H9 (cell line): Measurements from ENCODE around the gene PEX16. TPM values are rescaled to one million over a fixed set of nuclear protein-coding genes. Genes with fewer than 3 reads are reported as not detected.

Experiments used
- DNase-seq: peaks from one replicate; pipeline ENCODE4 v3.0.0-alpha.2; 2017
- H2AFZ ChIP-seq: one replicate; pipeline ENCODE4 v1.6.1; 2013; ENCODE audit warnings: mild to moderate bottlenecking, low read length, control low read depth, moderate library complexity
- H2AK5ac ChIP-seq: 2 replicates; pipeline ENCODE4 v1.6.1; 2013; ENCODE audit warnings: low read length, control low read depth, mixed read lengths; ENCODE audit not compliant: insufficient read length
- H2BK120ac ChIP-seq: one replicate; pipeline ENCODE4 v1.6.1; 2013; ENCODE audit warnings: low read depth, mild to moderate bottlenecking, low read length, control low read depth, inconsistent platforms; ENCODE audit not compliant: poor library complexity, severe bottlenecking
- H2BK12ac ChIP-seq: 2 replicates; pipeline ENCODE4 v1.6.1; 2013; ENCODE audit warnings: low read length, control low read depth, mixed read lengths, low read depth; ENCODE audit not compliant: insufficient read length
- H2BK15ac ChIP-seq: 2 replicates; pipeline ENCODE4 v1.6.1; 2013; ENCODE audit warnings: low read depth, low read length, control low read depth
- H2BK20ac ChIP-seq: one replicate; pipeline ENCODE4 v1.6.1; 2013; ENCODE audit warnings: low read depth, mild to moderate bottlenecking, low read length, control low read depth, inconsistent platforms; ENCODE audit not compliant: poor library complexity, severe bottlenecking
- H2BK5ac ChIP-seq: 2 replicates; pipeline ENCODE4 v1.6.1; 2013; ENCODE audit warnings: low read length, control low read depth, mixed read lengths; ENCODE audit not compliant: insufficient read length
- H3K14ac ChIP-seq: 2 replicates; pipeline ENCODE4 v1.6.1; 2013; ENCODE audit warnings: low read length, control low read depth; ENCODE audit not compliant: insufficient read depth
- H3K18ac ChIP-seq: 2 replicates; pipeline ENCODE4 v1.6.1; 2013; ENCODE audit warnings: low read depth, mild to moderate bottlenecking, mixed read lengths, low read length, control low read depth; ENCODE audit not compliant: insufficient read length
- H3K23ac ChIP-seq: 2 replicates; pipeline ENCODE4 v1.6.1; 2013; ENCODE audit warnings: low read length, control low read depth, mixed read lengths, low read depth; ENCODE audit not compliant: insufficient read length
- H3K23me2 ChIP-seq: 2 replicates; pipeline ENCODE4 v1.6.1; 2013; ENCODE audit warnings: low read depth, mild to moderate bottlenecking, mixed read lengths, low read length, control low read depth; ENCODE audit not compliant: insufficient read length, poor library complexity, severe bottlenecking
- H3K27ac ChIP-seq: 2 replicates; pipeline ENCODE4 v1.5.1; 2013; ENCODE audit warnings: low read length, control low read depth, mixed read lengths, low read depth; ENCODE audit not compliant: insufficient read length
- H3K27me3 ChIP-seq: 2 replicates; pipeline ENCODE4 v1.6.1; 2013; ENCODE audit warnings: low read length, control low read depth, inconsistent platforms; ENCODE audit not compliant: insufficient read depth
- H3K4ac ChIP-seq: 2 replicates; pipeline ENCODE4 v1.6.1; 2013; ENCODE audit warnings: low read depth, mild to moderate bottlenecking, control low read depth, inconsistent platforms, low read length, moderate library complexity
- H3K4me1 ChIP-seq: 2 replicates; pipeline ENCODE4 v1.6.1; 2013; ENCODE audit warnings: low read length, control low read depth, inconsistent platforms; ENCODE audit not compliant: insufficient read depth
- H3K4me2 ChIP-seq: 2 replicates; pipeline ENCODE4 v1.6.1; 2013; ENCODE audit warnings: low read length, control low read depth, mixed read lengths; ENCODE audit not compliant: insufficient read length, insufficient read depth
- H3K56ac ChIP-seq: 2 replicates; pipeline ENCODE4 v1.6.1; 2013; ENCODE audit warnings: low read depth, mild to moderate bottlenecking, mixed read lengths, low read length, control low read depth; ENCODE audit not compliant: insufficient read length
- H3K79me1 ChIP-seq: 2 replicates; pipeline ENCODE4 v1.6.1; 2013; ENCODE audit warnings: low read depth, mild to moderate bottlenecking, moderate library complexity, low read length, control low read depth, inconsistent platforms; ENCODE audit not compliant: insufficient read depth, poor library complexity, severe bottlenecking
- H3K79me2 ChIP-seq: 2 replicates; pipeline ENCODE4 v1.6.1; 2013; ENCODE audit warnings: low read length, control low read depth, inconsistent platforms; ENCODE audit not compliant: insufficient read depth
- H3K9ac ChIP-seq: 2 replicates; pipeline ENCODE4 v1.6.1; 2013; ENCODE audit warnings: low read length, control low read depth, mixed read lengths; ENCODE audit not compliant: insufficient read length; ENCODE audit errors: extremely low read depth
- H3K9me3 ChIP-seq: one replicate; pipeline ENCODE4 v1.6.1; 2013; ENCODE audit warnings: low read depth, low read length, inconsistent platforms; ENCODE audit not compliant: control insufficient read depth
- H3T11ph ChIP-seq: one replicate; pipeline ENCODE4 v1.6.1; 2013; ENCODE audit warnings: mild to moderate bottlenecking, low read length, control low read depth, inconsistent platforms
- H4K20me1 ChIP-seq: one replicate; pipeline ENCODE4 v1.6.1; 2013; ENCODE audit not compliant: control insufficient read depth, insufficient read length, insufficient read depth
- H4K5ac ChIP-seq: 2 replicates; pipeline ENCODE4 v1.6.1; 2013; ENCODE audit warnings: low read depth, mild to moderate bottlenecking, mixed read lengths, low read length, control low read depth; ENCODE audit not compliant: insufficient read length
- H4K8ac ChIP-seq: replicated peaks from 2 replicates; pipeline ENCODE4 v1.6.1; 2013; ENCODE audit warnings: low read length, control low read depth, mixed read lengths, low read depth; ENCODE audit not compliant: insufficient read length
- H4K91ac ChIP-seq: 2 replicates; pipeline ENCODE4 v1.6.1; 2013; ENCODE audit warnings: low read depth, mild to moderate bottlenecking, moderate library complexity, mixed read lengths, low read length, control low read depth; ENCODE audit not compliant: insufficient read length
- H3K27ac Mint-ChIP-seq, 3 experiments: 2 replicates in 2 of 3; 3 replicates in 1 of 3; pipeline ENCODE4 v1.8.0; 2020 to 2021; ENCODE audit warnings: mixed read lengths in 3 of 3, mild to moderate bottlenecking in 1 of 3, moderate library complexity in 1 of 3
- H3K27me3 Mint-ChIP-seq: 2 replicates; pipeline ENCODE4 v1.8.0; 2021; ENCODE audit warnings: low read depth, mild to moderate bottlenecking, moderate library complexity, mixed read lengths
- H3K36me3 Mint-ChIP-seq, 3 experiments: 2 replicates in 2 of 3; 3 replicates in 1 of 3; pipeline ENCODE4 v1.8.0; 2020 to 2021; ENCODE audit warnings: low read depth in 3 of 3, mixed read lengths in 3 of 3; ENCODE audit not compliant: insufficient read depth in 1 of 3
- H3K4me1 Mint-ChIP-seq, 2 experiments: 2 replicates each; pipeline ENCODE4 v1.8.0; 2020; ENCODE audit warnings: mixed read lengths in 2 of 2
- H3K4me3 Mint-ChIP-seq, 2 experiments: 2 replicates in 1 of 2; 3 replicates in 1 of 2; pipeline ENCODE4 v1.8.0; 2020 to 2021; ENCODE audit warnings: mild to moderate bottlenecking in 2 of 2, mixed read lengths in 2 of 2, moderate library complexity in 1 of 2
- H3K9me3 Mint-ChIP-seq, 2 experiments: 2 replicates in 1 of 2; 3 replicates in 1 of 2; pipeline ENCODE4 v1.8.0; 2020; ENCODE audit warnings: mild to moderate bottlenecking in 2 of 2, mixed read lengths in 2 of 2, moderate library complexity in 1 of 2
- WGBS: extraction: QIAGEN DNeasy Blood & Tissue Kit; methylation state at CpG from one replicate; pipeline ENCODE4 v1.1.7; 2013; ENCODE audit warnings: missing lambda C conversion rate, low lambda C conversion rate, mixed read lengths; ENCODE audit not compliant: insufficient read length; ENCODE audit errors: extremely low coverage; 5-methylcytosine and 5-hydroxymethylcytosine counted together
- total RNA-seq: library from RNA; stranded (reverse); gene quantifications from 2 replicates; pipeline ENCODE4 v1.2.1, GENCODE V29; 2021
- TF ChIP-seq, protein P1 (sequence below): fragments of 200-600 bp; sonication (generic); conservative IDR thresholded peaks from 3 replicates; pipeline ENCODE4 v1.8.0; 2021; ENCODE audit warnings: antibody characterized with exemption, mild to moderate bottlenecking

The PEX16 gene
- total RNA-seq, 1 experiment from 2014 or later = 30.8 TPM

DNA sequence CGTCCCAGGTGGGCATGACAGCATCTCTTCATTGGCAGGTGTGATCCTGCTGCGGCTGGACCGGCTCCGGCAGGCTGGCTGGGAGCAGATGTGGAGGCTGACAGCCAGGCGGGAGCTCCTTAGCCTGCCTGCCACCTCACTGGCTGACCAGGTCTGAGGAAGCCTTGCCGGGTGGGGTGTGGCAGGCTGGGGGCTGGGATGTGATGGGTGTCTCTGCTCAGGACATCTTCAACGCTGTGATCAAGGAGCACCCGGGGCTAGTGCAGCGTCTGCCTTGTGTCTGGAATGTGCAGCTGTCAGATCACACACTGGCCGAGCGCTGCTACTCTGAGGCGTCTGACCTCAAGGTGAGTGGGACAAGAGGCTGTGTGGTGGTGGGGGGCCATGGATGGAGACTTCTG is 8.3 kb upstream of the PEX16 start:
- no CpG with 5 or more reads among the region's 12 CpGs for WGBS
- no peak overlapping the region for H3K9ac ChIP-seq
- DNase-seq = peak; percentile 24

More for the DNA sequence above, 8.3 kb upstream of the PEX16 start:
- Histone ChIP-seq H3K14ac (no peak overlapping the region; the same call in 1 of the 2 replicates), H3K4me2 (no peak overlapping the region), H2BK5ac (no peak overlapping the region), H3K23ac (no peak overlapping the region), H3K18ac (no peak overlapping the region), H4K91ac (no peak overlapping the region), H3K23me2 (peaks cover 5% of the 10 kb centered on the region), H2BK15ac (no peak overlapping the region), H3K56ac (no peak overlapping the region), H2AK5ac (no peak overlapping the region), H2BK12ac (no peak overlapping the region), H3K9me3 (no peaks in the 10 kb centered on the region), H3K79me2 (no peaks in the 10 kb centered on the region; the same call in 1 of the 2 replicates), H2AFZ (no peak overlapping the region), H3K27me3 (no peaks in the 10 kb centered on the region; the same call in 1 of the 2 replicates), H2BK120ac (no peak overlapping the region), H3K4me1 (no peaks in the 10 kb centered on the region), H3K4ac (no peak overlapping the region), H2BK20ac (no peak overlapping the region), H4K8ac (no peak overlapping the region), H3K27ac (no peak overlapping the region), H4K20me1 (no peaks in the 10 kb centered on the region), H3K79me1 (no peaks in the 10 kb centered on the region), H3T11ph (no peak overlapping the region), H4K5ac (no peak overlapping the region)
- no peaks in the 10 kb centered on the region; a peak in 1 of 5 replicates for H3K9me3 Mint-ChIP-seq
- H3K27me3 Mint-ChIP-seq = peaks cover 2% of the 10 kb centered on the region; the same call in 1 of the 2 replicates
- H3K4me1 Mint-ChIP-seq = peaks cover 16 to 20% of the 10 kb centered on the region in 2 experiments
- no peak overlapping the region for H3K27ac Mint-ChIP-seq
- H3K4me3 Mint-ChIP-seq = no peak overlapping the region
- TF ChIP-seq, protein P1, sequence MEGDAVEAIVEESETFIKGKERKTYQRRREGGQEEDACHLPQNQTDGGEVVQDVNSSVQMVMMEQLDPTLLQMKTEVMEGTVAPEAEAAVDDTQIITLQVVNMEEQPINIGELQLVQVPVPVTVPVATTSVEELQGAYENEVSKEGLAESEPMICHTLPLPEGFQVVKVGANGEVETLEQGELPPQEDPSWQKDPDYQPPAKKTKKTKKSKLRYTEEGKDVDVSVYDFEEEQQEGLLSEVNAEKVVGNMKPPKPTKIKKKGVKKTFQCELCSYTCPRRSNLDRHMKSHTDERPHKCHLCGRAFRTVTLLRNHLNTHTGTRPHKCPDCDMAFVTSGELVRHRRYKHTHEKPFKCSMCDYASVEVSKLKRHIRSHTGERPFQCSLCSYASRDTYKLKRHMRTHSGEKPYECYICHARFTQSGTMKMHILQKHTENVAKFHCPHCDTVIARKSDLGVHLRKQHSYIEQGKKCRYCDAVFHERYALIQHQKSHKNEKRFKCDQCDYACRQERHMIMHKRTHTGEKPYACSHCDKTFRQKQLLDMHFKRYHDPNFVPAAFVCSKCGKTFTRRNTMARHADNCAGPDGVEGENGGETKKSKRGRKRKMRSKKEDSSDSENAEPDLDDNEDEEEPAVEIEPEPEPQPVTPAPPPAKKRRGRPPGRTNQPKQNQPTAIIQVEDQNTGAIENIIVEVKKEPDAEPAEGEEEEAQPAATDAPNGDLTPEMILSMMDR = no peak
- H3K36me3 Mint-ChIP-seq = peaks cover 22 to 56% (median 52%) of the 10 kb centered on the region in 3 experiments
